HCT116 (cell line): ENCODE measurements around the gene LRRIQ3.

Experiments used
- CBX3 ChIP-seq: IDR thresholded peaks from 2 replicates; pipeline ENCODE4 v1.6.1; 2012; ENCODE audit warnings: low read depth
- CTCF ChIP-seq, 3 experiments: fragments of 200-600 bp in 1 of 3; sonication (generic) in 1 of 3; IDR thresholded peaks in 2 of 3; conservative IDR thresholded peaks in 1 of 3; 2 replicates each; pipeline ENCODE4 v1.5.1; 2012 to 2017; ENCODE audit warnings: low read depth in 2 of 3, low read length in 2 of 3, antibody characterized with exemption in 1 of 3, borderline replicate concordance in 1 of 3, control low read depth in 1 of 3, mild to moderate bottlenecking in 1 of 3, mixed read lengths in 1 of 3, mixed run types in 1 of 3, moderate library complexity in 1 of 3; ENCODE audit not compliant: insufficient read depth in 1 of 3
- EZH2 ChIP-seq: fragments of 200-600 bp; sonication (generic); IDR thresholded peaks from 2 replicates; pipeline ENCODE4 v1.6.1; 2017; ENCODE audit warnings: antibody characterized with exemption, mixed run types
- JUND ChIP-seq: IDR thresholded peaks from 2 replicates; pipeline ENCODE4 v1.6.1; 2012
- MAX ChIP-seq: IDR thresholded peaks from 2 replicates; pipeline ENCODE4 v1.6.1; 2012
- POLR2A ChIP-seq: IDR thresholded peaks from 2 replicates; pipeline ENCODE4 v1.7.0; 2011; ENCODE audit warnings: borderline replicate concordance; ENCODE audit not compliant: insufficient read depth, insufficient read length; ENCODE audit errors: extremely low read depth
- POLR2AphosphoS5 ChIP-seq: IDR thresholded peaks from 2 replicates; pipeline ENCODE4 v1.6.1; 2011; ENCODE audit warnings: mild to moderate bottlenecking, low read depth, low read length, moderate library complexity
- RAD21 ChIP-seq: IDR thresholded peaks from 2 replicates; pipeline ENCODE4 v1.6.1; 2012; ENCODE audit warnings: low read depth, mild to moderate bottlenecking
- SP1 ChIP-seq: IDR thresholded peaks from 2 replicates; pipeline ENCODE4 v1.6.1; 2012; ENCODE audit warnings: low read depth
- TF ChIP-seq, protein P1 (sequence below): IDR thresholded peaks from 2 replicates; pipeline ENCODE4 v1.6.1; 2012; ENCODE audit warnings: low read depth

DNA sequence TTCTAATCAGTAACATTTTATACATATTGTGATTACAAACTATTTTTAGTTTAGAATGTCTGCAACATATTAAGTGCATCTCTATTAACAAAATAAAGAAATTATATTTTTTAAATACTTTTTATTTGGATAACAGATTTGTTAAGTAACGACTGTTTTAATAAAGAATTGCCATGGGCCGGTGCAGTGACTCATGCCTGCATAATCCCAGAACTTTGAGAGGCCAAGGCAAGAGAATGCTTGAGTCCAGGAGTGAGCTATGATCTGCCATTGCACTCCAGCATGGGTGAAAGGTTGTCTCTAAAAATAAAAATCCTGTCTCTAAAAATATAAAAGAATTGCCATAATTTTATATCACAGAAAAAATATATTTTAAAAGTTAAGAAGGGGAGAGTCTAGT lies 4.1 kb downstream of the LRRIQ3 start:
- TF ChIP-seq POLR2A (no peak), MAX (no peak), CBX3 (no peak), CTCF (IDR thresholded peaks at IDR 0.05 in 2 of 3, conservative IDR thresholded peaks at IDR 0.05 in 1 of 3; ENCODE audit: borderline replicate concordance in 1 of 3, insufficient read depth in 1 of 3, low read depth in 2 of 3, low read length in 2 of 3) (no peak), JUND (no peak), RAD21 (no peak), SP1 (no peak), EZH2 (no peak), POLR2AphosphoS5 (no peak)
- TF ChIP-seq, protein P1, sequence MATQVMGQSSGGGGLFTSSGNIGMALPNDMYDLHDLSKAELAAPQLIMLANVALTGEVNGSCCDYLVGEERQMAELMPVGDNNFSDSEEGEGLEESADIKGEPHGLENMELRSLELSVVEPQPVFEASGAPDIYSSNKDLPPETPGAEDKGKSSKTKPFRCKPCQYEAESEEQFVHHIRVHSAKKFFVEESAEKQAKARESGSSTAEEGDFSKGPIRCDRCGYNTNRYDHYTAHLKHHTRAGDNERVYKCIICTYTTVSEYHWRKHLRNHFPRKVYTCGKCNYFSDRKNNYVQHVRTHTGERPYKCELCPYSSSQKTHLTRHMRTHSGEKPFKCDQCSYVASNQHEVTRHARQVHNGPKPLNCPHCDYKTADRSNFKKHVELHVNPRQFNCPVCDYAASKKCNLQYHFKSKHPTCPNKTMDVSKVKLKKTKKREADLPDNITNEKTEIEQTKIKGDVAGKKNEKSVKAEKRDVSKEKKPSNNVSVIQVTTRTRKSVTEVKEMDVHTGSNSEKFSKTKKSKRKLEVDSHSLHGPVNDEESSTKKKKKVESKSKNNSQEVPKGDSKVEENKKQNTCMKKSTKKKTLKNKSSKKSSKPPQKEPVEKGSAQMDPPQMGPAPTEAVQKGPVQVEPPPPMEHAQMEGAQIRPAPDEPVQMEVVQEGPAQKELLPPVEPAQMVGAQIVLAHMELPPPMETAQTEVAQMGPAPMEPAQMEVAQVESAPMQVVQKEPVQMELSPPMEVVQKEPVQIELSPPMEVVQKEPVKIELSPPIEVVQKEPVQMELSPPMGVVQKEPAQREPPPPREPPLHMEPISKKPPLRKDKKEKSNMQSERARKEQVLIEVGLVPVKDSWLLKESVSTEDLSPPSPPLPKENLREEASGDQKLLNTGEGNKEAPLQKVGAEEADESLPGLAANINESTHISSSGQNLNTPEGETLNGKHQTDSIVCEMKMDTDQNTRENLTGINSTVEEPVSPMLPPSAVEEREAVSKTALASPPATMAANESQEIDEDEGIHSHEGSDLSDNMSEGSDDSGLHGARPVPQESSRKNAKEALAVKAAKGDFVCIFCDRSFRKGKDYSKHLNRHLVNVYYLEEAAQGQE: no peak
